ENCODE measurements around the gene MFAP2.
A peak's percentile ranks its signal among the peaks of the same experiment; 100 is the strongest.

Gene MFAP2

GRCh38 chr1:16926491-16927073, 53.8 kb downstream of the MFAP2 start:
- peak; percentile 15 for DNase-seq

- no peak for DNase-seq
Observed at GRCh38 chr1:16925635-16926490, 54.6 kb downstream of the MFAP2 start.

- no peak for DNase-seq
Observed at GRCh38 chr1:16924919-16925477, 55.4 kb downstream of the MFAP2 start.

All from NCI-H510A treated with DMSO at 0.1 percent for 48 hours (cell line).